Measurements from ENCODE around the gene SMIM12. TPM values are rescaled to one million over a fixed set of nuclear protein-coding genes. Genes with fewer than 3 reads are reported as not detected.

Gene SMIM12
- polyA plus RNA-seq, 2 of the 4 experiments (the other 2 are of a cell fraction), result 35.8 to 37.5 TPM

GRCh38 chr1:34842952-34843371 is 16.6 kb downstream of the SMIM12 start:
- DNase-seq (ENCODE audit: low read depth in 1 of 2, low spot score in 1 of 2) (no peak), ATAC-seq (no peak), FAIRE-seq (no peak)
- H3K4me1 ChIP-seq, result no peaks in the 10 kb centered on the region
- no peaks in the 10 kb centered on the region for H3K9me3 ChIP-seq
- no peak overlapping the region for H3K27ac ChIP-seq
- TF ChIP-seq TP53 (CRISPR knock-in tag; IDR thresholded peaks at IDR 0.05) (no peak), TFCP2L1 (CRISPR knock-in tag; IDR thresholded peaks at IDR 0.05) (no peak), RFX5 (IDR thresholded peaks at IDR 0.05) (no peak), ESRRA (IDR thresholded peaks at IDR 0.05; ENCODE audit: borderline replicate concordance, low read length) (no peak), FOXS1 (CRISPR knock-in tag; IDR thresholded peaks at IDR 0.05) (no peak), ZC3H11A (IDR thresholded peaks at IDR 0.05) (no peak), ZNF302 (CRISPR knock-in tag; IDR thresholded peaks at IDR 0.05) (no peak), BCL3 (IDR thresholded peaks at IDR 0.05) (no peak), ZSCAN20 (CRISPR knock-in tag; IDR thresholded peaks at IDR 0.05) (no peak), HMGXB4 (CRISPR knock-in tag; IDR thresholded peaks at IDR 0.05; ENCODE audit: borderline replicate concordance) (no peak), BHLHE40 (IDR thresholded peaks at IDR 0.05; ENCODE audit: low read depth, low read length) (no peak), E2F6 (IDR thresholded peaks at IDR 0.05; ENCODE audit: borderline replicate concordance, low read depth) (no peak), RNF2 (IDR thresholded peaks at IDR 0.05; ENCODE audit: borderline replicate concordance, low read depth) (no peak)
- ChIA-PET POLR2A (no interaction called here), CTCF (interaction anchor here (1.2 kb wide), 1 partner anchor 12 kb away, joined by 4 read pairs; no protein-coding TSS in a partner anchor)
- H3K4me3 ChIP-seq, result no peak overlapping the region
- H3K4me2 ChIP-seq, result no peak overlapping the region
- 83% methylated on average over 2 of the region's 4 CpGs for WGBS (ENCODE audit: missing lambda C conversion rate)

GRCh38 chr1:34842073-34842472 is 17.5 kb downstream of the SMIM12 start:
- WGBS (ENCODE audit: missing lambda C conversion rate), result 52% methylated on average over 3 of the region's 3 CpGs
- no peaks in the 10 kb centered on the region for H3K4me1 ChIP-seq
- ChIA-PET CTCF (interaction anchor here (1.2 to 3.4 kb wide), 2 partner anchors 10 to 11 kb away, joined by 4 to 22 read pairs; no protein-coding TSS in a partner anchor), POLR2A (no interaction called here)
- no peak for FAIRE-seq
- no peak for ATAC-seq
- no peak overlapping the region for H3K4me3 ChIP-seq
- TF ChIP-seq ZC3H11A (IDR thresholded peaks at IDR 0.05) (no peak), ZFP36 (IDR thresholded peaks at IDR 0.05; ENCODE audit: borderline replicate concordance, partially characterized antibody) (no peak), HOXB5 (CRISPR knock-in tag; IDR thresholded peaks at IDR 0.05) (no peak), BCL3 (IDR thresholded peaks at IDR 0.05) (no peak), RNF2 (IDR thresholded peaks at IDR 0.05; ENCODE audit: borderline replicate concordance, low read depth) (no peak), USF2 (IDR thresholded peaks at IDR 0.05) (no peak), CBX8 (IDR thresholded peaks at IDR 0.05) (no peak), CBX2 (IDR thresholded peaks at IDR 0.05; ENCODE audit: borderline replicate concordance, low read depth) (no peak), KDM1A (IDR thresholded peaks at IDR 0.05; ENCODE audit: low read depth) (no peak), TP53 (CRISPR knock-in tag; IDR thresholded peaks at IDR 0.05) (no peak), JUN (IDR thresholded peaks at IDR 0.05) (no peak), EHF (CRISPR knock-in tag; IDR thresholded peaks at IDR 0.05) (no peak), NR3C1 (IDR thresholded peaks at IDR 0.05) (no peak), E2F6 (IDR thresholded peaks at IDR 0.05; ENCODE audit: borderline replicate concordance, low read depth) (no peak)
- H3K4me2 ChIP-seq, result no peak overlapping the region
- no peaks in the 10 kb centered on the region for H3K9me3 ChIP-seq
- no peak for DNase-seq (ENCODE audit: low read depth in 1 of 2, low spot score in 1 of 2)
- H3K27ac ChIP-seq, result no peak overlapping the region
